Ishikawa (cell line): ENCODE data around the gene FOXP1.

ENCODE experiments used
- CREB1 ChIP-seq: IDR thresholded peaks from 2 replicates; pipeline ENCODE4 v1.6.1; 2012; ENCODE audit warnings: low read depth
- FOXM1 ChIP-seq: IDR thresholded peaks from 2 replicates; pipeline ENCODE4 v1.6.1; 2012; ENCODE audit warnings: low read depth, borderline replicate concordance
- MAX ChIP-seq: IDR thresholded peaks from 2 replicates; pipeline ENCODE4 v1.6.1; 2012
- RAD21 ChIP-seq: IDR thresholded peaks from 2 replicates; pipeline ENCODE4 v1.6.1; 2012; ENCODE audit warnings: low read depth
- REST ChIP-seq: IDR thresholded peaks from 2 replicates; pipeline ENCODE4 v1.6.1; 2012; ENCODE audit warnings: low read depth, mild to moderate bottlenecking
- USF1 ChIP-seq: IDR thresholded peaks from 2 replicates; pipeline ENCODE4 v1.6.1; 2012

- TF ChIP-seq REST (no peak), CREB1 (no peak), MAX (no peak), RAD21 (no peak), USF1 (no peak), FOXM1 (no peak)
These were observed 521.9 kb downstream of the FOXP1 start for GRCh38 chr3:71061581-71061980.
